GOT3 (cell line): ENCODE data around the gene PAMR1.
A peak's percentile ranks its signal among the peaks of the same experiment; 100 is the strongest.

ENCODE experiments used
- DNase-seq: peaks from one replicate; lab custom pipeline; 2025; ENCODE audit warnings: mixed read lengths; lab: John Stamatoyannopoulos, UW

Gene PAMR1

GRCh38 chr11:35500744-35501143, 24.7 kb downstream of the PAMR1 start:
- no peak for DNase-seq

GRCh38 chr11:35496416-35496815, 29.0 kb downstream of the PAMR1 start:
- no peak for DNase-seq

- DNase-seq = no peak
Observed at GRCh38 chr11:35494957-35495490, 30.4 kb downstream of the PAMR1 start.

- no peak for DNase-seq
Observed at GRCh38 chr11:35491231-35491871, 34.1 kb downstream of the PAMR1 start.

GRCh38 chr11:35488117-35488516, 37.3 kb downstream of the PAMR1 start:
- no peak for DNase-seq

DNA sequence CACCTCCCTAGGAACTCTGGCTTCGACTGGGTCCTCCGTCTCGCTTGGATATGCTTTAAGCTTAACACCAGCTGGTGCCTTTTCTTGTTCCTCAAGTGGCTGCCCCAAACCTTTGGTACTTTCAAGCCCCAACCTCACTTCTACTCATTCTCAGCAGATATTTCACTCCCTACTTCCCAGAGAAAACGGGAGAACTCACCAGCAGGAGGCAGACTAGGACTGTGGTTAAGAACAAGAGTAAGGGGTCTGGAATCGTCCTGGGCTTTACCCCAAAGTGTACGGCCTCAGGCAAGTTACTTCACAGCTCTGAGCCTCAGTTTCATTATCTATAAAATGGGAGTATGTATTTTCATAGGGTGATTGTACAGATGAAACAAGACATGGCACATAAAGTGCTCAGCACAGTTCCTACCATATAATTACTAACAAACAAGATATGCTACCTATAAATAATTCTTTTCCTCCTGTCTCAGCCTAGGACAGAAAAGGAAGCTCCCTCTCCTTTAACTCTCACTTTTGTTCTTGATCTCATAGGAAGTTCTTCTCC, 37.8 kb downstream of the PAMR1 start:
- no peak for DNase-seq

DNA sequence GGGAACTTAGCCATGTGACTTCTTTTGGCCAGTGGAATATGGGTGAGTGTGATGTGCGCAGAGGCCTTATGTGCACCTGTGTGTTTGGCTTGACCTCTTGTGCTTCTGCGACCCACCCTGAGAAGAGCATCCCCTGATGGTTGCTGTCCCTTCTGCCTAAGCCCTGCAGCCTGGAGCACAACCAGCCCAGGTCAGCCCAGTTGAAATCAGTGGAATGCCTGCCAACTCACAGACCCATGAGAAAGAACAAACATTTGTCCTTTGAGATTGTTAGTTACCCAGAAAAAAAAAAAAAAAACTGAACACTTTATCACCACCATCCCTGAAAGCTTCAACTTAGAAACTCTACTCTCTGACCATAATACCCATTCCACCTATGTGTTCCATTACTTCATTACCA, 38.5 kb downstream of the PAMR1 start:
- no peak for DNase-seq

DNA sequence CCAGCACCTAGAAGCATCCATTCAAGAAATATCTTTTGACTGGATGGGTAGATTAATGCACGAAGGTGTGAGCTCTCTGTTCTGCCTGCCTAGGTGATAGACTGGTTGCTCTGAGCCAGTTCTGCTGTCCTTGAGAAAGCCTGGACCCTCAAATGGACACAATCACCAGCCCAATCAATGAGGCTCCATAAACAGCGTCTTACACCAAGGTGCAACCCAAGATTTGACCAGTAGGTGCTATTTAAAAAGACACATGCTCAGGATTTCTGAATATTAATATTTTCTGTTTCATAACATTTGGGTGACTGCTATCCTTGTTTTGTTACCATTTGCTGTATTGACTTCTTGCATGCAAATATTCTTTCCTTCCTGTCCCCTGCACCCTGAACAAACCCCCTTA, 39.0 kb downstream of the PAMR1 start:
- no peak for DNase-seq

- peak; percentile 35 for DNase-seq
Observed at GRCh38 chr11:35485656-35486322, 39.6 kb downstream of the PAMR1 start.

DNA sequence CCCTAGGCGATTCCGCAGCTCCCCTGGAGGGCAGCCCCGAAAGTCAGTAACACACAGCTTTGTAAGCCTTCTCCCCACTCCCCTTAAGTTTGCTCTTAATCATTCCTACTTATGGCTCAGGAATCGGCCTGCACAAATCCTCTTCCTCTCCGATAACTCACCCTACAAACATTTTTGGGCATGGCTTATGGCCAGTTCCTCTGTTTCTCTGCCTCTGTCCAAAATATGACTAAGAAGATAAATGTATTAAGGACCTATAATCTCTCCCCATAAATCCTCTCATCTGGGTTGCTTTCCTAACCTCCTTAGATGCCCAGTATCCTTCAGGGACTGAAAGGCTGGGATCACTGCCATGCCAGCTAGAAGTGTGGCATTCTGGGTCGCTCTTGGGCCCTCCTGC, 41.0 kb downstream of the PAMR1 start:
- no peak for DNase-seq

DNA sequence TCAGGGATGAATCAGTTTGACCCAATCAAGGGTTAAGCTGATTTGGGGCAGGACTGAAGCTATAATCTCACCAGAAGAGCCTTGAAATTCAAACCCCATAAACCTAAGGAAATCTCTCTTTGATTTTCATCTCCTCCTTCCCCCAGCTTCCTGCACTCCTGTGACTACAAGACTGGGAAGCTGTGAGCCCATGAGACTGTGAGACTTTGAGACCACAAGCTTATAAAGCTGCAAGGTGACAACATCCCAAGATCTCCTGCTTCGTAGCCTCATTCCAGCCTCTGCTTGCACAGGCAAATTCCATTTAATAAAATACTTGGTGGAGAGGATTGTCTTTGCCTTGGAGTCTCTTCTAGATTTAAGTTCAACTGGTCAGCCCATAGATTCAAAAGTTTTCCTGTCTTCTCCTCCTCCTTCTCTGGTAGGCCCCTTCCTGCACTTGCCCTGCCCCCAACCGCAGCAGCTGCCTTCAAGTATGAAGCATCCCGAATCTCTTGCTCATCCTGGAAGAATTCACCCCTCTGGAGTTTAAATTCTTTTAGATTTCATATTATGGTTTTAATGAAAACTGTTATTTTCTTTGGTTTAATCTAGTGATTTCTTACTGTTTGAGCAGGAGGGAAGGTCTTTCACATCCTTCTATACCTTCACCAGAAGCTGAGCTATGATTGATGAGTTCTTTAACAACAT, 42.1 kb downstream of the PAMR1 start:
- DNase-seq = no peak

DNA sequence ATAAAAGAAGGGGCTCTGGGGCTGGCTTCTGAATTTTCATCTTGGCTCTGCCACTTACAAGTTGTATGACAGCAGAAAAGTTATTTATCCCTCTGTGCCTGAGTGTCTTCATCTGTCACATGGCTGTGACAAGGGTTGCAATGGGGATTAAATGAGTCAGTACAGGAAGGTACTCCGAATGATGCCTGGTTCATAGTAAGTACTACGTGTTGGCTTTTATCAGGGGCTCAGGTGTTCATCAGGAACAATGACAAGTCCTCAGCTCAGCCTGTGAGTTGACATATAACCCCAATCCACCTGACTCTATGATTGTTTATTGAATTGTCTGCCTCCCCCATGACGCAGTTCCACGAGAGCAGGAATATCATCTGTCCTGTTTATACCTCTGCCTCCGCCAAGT, 45.7 kb downstream of the PAMR1 start:
- no peak for DNase-seq

- no peak for DNase-seq
Observed at GRCh38 chr11:35478471-35479091, 46.8 kb downstream of the PAMR1 start.

DNA sequence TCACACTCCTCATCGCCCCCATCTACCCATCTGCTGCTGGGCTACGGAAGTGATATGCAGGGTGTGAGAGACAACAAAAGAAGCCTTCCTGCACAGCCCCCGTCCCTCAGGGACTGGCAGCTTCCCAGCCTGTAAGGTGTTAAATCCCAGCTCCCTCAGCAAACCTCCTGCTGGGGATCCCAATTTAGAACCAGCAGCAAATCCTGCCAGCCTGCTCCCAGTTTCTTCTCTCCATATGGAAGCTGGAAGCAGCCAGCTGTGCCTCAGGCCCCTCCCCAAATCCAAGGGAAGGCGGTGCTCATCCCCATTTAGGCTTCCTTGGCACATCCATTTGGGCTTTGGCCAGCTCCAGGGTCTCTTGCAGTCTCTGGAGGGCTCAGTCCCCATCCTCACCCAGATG, 47.5 kb downstream of the PAMR1 start:
- no peak for DNase-seq

DNA sequence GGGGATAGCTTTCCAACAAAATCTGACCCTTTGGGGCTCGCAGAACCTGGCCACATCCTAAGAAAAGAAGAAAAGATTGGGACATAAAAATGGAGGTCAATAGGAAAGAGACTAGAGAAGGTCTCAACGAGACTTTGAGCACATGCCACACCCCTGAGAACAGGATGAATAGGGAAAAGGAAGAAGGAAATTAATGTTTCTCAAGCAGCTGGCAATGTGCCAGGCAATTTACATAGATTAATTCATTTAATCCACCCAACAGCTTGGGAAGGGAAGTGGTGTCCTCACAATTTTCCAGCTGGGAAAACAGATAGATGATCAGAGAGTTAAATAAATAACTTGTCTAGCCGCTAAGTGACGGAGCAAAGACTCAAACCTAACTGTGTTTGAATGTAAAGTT, 50.7 kb downstream of the PAMR1 start:
- no peak for DNase-seq

GRCh38 chr11:35473795-35474374, 51.5 kb downstream of the PAMR1 start:
- DNase-seq = no peak

DNA sequence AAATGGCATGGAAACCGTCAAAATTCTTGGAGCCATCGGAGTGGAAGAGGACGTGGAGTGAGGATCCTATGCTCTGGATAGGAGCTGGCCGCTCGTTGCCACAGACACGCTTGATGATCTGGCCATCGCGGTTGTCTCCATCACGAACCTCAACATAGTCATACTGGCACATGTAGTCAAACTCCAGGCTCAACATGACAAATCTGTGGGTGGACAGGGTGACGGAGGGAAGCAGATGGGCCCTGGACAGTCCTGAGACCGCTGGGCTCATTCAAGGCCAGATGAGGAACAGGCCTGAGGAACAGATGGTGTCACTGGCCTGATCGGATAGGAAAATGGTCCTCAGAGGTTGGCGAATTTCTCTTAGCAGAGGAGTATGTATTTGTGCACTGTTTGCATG, 54.8 kb downstream of the PAMR1 start:
- DNase-seq = no peak

DNA sequence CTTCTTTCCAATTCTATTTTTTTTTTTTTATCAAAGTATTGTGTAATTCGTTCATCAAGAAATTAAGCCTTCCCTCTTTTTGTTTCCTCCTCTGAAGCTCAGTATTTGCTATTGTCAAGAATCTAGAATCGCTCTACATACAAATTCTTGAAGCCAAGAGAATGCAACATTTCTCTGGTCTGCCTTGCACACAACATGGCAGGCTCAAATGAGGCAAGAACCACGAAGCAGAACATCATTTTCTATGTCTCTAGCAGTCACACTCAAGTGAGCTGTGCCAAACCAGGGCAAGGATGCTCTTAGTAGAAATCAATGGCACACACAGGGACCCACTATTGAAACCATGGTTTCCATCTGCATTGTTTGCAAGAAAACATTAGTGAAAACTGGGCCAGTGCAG, 59.4 kb downstream of the PAMR1 start:
- DNase-seq = no peak

- no peak for DNase-seq
Observed at GRCh38 chr11:35464308-35464707, 61.1 kb downstream of the PAMR1 start.

DNA sequence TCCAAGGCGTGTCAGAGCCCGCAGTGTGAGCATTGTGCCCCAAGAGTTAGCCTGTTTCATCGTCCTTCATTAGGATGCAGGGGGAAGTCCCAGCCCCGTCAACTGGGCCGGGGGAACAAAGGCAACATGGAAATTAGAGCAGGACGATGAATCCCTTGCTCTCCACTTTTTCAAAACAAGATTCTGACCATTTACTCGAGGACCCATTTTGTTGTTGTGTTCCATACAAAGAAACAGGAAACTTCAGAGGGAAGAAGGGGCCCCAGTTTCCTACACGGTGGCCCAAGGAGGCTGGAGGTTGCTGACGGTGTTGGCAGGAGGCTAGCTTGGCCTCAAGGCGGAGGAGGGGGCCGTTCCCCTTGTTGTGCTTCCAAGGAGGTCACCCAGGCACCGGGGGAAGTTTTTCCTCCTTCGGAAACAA, 62.1 kb downstream of the PAMR1 start:
- DNase-seq = no peak

GRCh38 chr11:35461917-35462538, 63.4 kb downstream of the PAMR1 start:
- no peak for DNase-seq

DNA sequence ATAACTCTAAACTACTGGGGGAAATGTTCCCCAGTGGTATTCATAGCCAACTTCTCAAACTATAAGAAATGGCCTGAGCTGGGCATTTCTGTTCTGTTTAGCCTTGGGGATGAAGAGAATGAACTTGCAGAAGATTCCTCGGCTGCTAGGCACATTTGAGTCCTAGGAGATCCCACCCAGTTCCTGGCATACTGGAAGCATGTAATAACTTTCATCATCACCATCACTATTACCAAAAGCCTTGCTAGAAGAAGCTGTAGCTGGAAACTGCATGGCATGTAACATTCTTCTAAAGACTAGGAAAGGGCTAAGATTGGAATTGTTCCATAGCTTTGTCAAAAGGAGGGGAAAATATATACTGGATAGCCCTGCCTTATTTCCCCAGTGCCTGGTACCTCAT, 65.9 kb downstream of the PAMR1 start:
- no peak for DNase-seq
